A549 (cell line): Measurements from ENCODE around the gene PKP1. TPM values are rescaled to one million over a fixed set of nuclear protein-coding genes. Genes with fewer than 3 reads are reported as not detected.

ENCODE experiments used
- ATAC-seq, 2 experiments: fragments of 200-7000 bp in 1 of 2; fragments of >200 bp in 1 of 2; cut with Nextera tagmentation in 1 of 2; cut with Tn5 transposase in 1 of 2; 3 replicates each; pipeline versions ENCODE4 v1.8.0 to v1.9.1; 2018 to 2020; ENCODE audit warnings: mild to moderate bottlenecking in 1 of 2, moderate library complexity in 1 of 2
- CTCF ChIA-PET: fragments of 300-600 bp; sonication (Branson Sonifier 250); formaldehyde crosslinking; extraction: SDS; loops from one replicate; lab custom pipeline; 2021; ENCODE audit warnings: antibody characterized with exemption, inconsistent platforms; lab: Yijun Ruan, JAX
- POLR2A ChIA-PET: fragments of 350-600 bp; formaldehyde crosslinking; extraction: SDS; loops from one replicate; lab custom pipeline; 2021; ENCODE audit warnings: antibody characterized with exemption, inconsistent platforms; lab: Yijun Ruan, JAX
- DNase-seq, 2 experiments: peaks; one replicate each; pipeline versions ENCODE4 v3.0.0 to v3.0.0-alpha.2; 2011 to 2016; ENCODE audit warnings: low read depth in 1 of 2, low spot score in 1 of 2
- FAIRE-seq: peaks from 2 replicates; lab custom pipeline; 2011; peaks lifted over from hg19 to GRCh38; lab: Jason Lieb, UNC
- H3K27ac ChIP-seq, 2 experiments: fragments of >200 bp; sonication (Bioruptor Twin); formaldehyde crosslinking; 3 replicates each; pipeline ENCODE4 v1.5.1; 2016 to 2017
- H3K4me1 ChIP-seq: fragments of >200 bp; sonication (Bioruptor Twin); formaldehyde crosslinking; 3 replicates; pipeline ENCODE4 v1.6.1; 2016
- H3K4me2 ChIP-seq: fragments of >200 bp; sonication (Bioruptor Twin); formaldehyde crosslinking; 3 replicates; pipeline ENCODE4 v1.6.1; 2016
- H3K4me3 ChIP-seq: fragments of >200 bp; sonication (Bioruptor Twin); formaldehyde crosslinking; 3 replicates; pipeline ENCODE4 v1.5.1; 2016
- H3K9me3 ChIP-seq: fragments of >200 bp; sonication (Bioruptor Twin); formaldehyde crosslinking; 3 replicates; pipeline ENCODE4 v1.6.1; 2016
- BCL3 ChIP-seq: fragments of >200 bp; sonication (Bioruptor Twin); formaldehyde crosslinking; IDR thresholded peaks from 3 replicates; pipeline ENCODE4 v1.6.1; 2016
- CEBPB ChIP-seq, 2 experiments: fragments of >200 bp in 1 of 2; sonication (Bioruptor Twin) in 1 of 2; formaldehyde crosslinking in 1 of 2; IDR thresholded peaks; 2 replicates each; pipeline ENCODE4 v1.6.1; 2012 to 2016
- CTCF ChIP-seq: fragments of >200 bp; sonication (Bioruptor Twin); formaldehyde crosslinking; IDR thresholded peaks from 3 replicates; pipeline ENCODE4 v1.5.1; 2016
- EHF ChIP-seq: fragments of 250-450 bp; sonication (Bioruptor Pico); IDR thresholded peaks from 2 replicates; pipeline ENCODE4 v1.5.0; 2020; ENCODE audit warnings: mild to moderate bottlenecking
- EHMT2 ChIP-seq: fragments of 200-600 bp; sonication (generic); IDR thresholded peaks from 2 replicates; pipeline ENCODE4 v1.6.1; 2016; ENCODE audit warnings: antibody characterized with exemption, low read depth, mild to moderate bottlenecking, moderate library complexity
- FOXS1 ChIP-seq: fragments of 250-450 bp; sonication (Bioruptor Pico); IDR thresholded peaks from 2 replicates; pipeline ENCODE4 v1.5.0; 2020; ENCODE audit warnings: mild to moderate bottlenecking, moderate library complexity
- HOXB13 ChIP-seq: fragments of 250-450 bp; sonication (Bioruptor Pico); IDR thresholded peaks from 2 replicates; pipeline ENCODE4 v1.5.0; 2020; ENCODE audit warnings: low read depth, mild to moderate bottlenecking, moderate library complexity
- HOXB5 ChIP-seq: fragments of 250-450 bp; sonication (Bioruptor Pico); IDR thresholded peaks from 2 replicates; pipeline ENCODE4 v1.5.0; 2020; ENCODE audit warnings: mild to moderate bottlenecking, moderate library complexity
- JUN ChIP-seq, 2 experiments: fragments of >200 bp; sonication (Bioruptor Twin); formaldehyde crosslinking; IDR thresholded peaks; 2 replicates in 1 of 2; 3 replicates in 1 of 2; pipeline ENCODE4 v1.6.1; 2016 to 2017
- JUNB ChIP-seq: fragments of >200 bp; sonication (Bioruptor Twin); formaldehyde crosslinking; IDR thresholded peaks from 2 replicates; pipeline ENCODE4 v1.6.1; 2016
- KDM1A ChIP-seq: fragments of 200-600 bp; sonication (generic); IDR thresholded peaks from 2 replicates; pipeline ENCODE4 v1.6.1; 2016; ENCODE audit warnings: low read depth, mild to moderate bottlenecking
- MAFK ChIP-seq: fragments of 450-650 bp; IDR thresholded peaks from 2 replicates; pipeline ENCODE4 v1.6.1; 2014; ENCODE audit not compliant: partially characterized antibody
- MAX ChIP-seq: IDR thresholded peaks from 2 replicates; pipeline ENCODE4 v1.6.1; 2012
- NFE2L2 ChIP-seq: fragments of 150-350 bp; conservative IDR thresholded peaks from 2 replicates; pipeline ENCODE4 v1.6.1; 2014; ENCODE audit warnings: low read length
- NPAS2 ChIP-seq: fragments of 250-450 bp; sonication (Bioruptor Pico); IDR thresholded peaks from 2 replicates; pipeline ENCODE4 v1.8.0; 2022; ENCODE audit warnings: mild to moderate bottlenecking, moderate library complexity, borderline replicate concordance
- PBX3 ChIP-seq: IDR thresholded peaks from 2 replicates; pipeline ENCODE4 v1.6.1; 2012
- PHF8 ChIP-seq: fragments of 200-600 bp; sonication (generic); IDR thresholded peaks from 2 replicates; pipeline ENCODE4 v1.6.1; 2016; ENCODE audit warnings: low read depth, mild to moderate bottlenecking, antibody characterized with exemption, moderate library complexity, borderline replicate concordance
- RARB ChIP-seq: fragments of 250-450 bp; sonication (Bioruptor Pico); IDR thresholded peaks from 2 replicates; pipeline ENCODE4 v1.8.0; 2021; ENCODE audit warnings: mild to moderate bottlenecking, moderate library complexity
- SMC3 ChIP-seq: fragments of >200 bp; sonication (Bioruptor Twin); formaldehyde crosslinking; IDR thresholded peaks from 3 replicates; pipeline ENCODE4 v1.6.1; 2018; ENCODE audit warnings: inconsistent platforms
- TFCP2L1 ChIP-seq: fragments of 250-450 bp; sonication (Bioruptor Pico); IDR thresholded peaks from 2 replicates; pipeline ENCODE4 v1.5.0; 2021; ENCODE audit warnings: mild to moderate bottlenecking
- ZSCAN20 ChIP-seq: fragments of 250-450 bp; sonication (Bioruptor Pico); IDR thresholded peaks from 2 replicates; pipeline ENCODE4 v1.8.0; 2022; ENCODE audit warnings: mild to moderate bottlenecking, moderate library complexity
- WGBS: methylation state at CpG from one replicate; pipeline ENCODE4 v1.1.6; 2017; ENCODE audit errors: missing lambda C conversion rate; 5-methylcytosine and 5-hydroxymethylcytosine counted together
- polyA plus RNA-seq, 4 experiments: library from polyadenylated mRNA; depleted of rRNA in 3 of 4; stranded (reverse); fragments of >200 nt; fragmentation: RNase III in 1 of 4; extraction: RNeasy Plus Mini Kit Qiagen cat#74134 plus additional on column Dnase treatment in 1 of 4; gene quantifications; 2 replicates in 3 of 4; 3 replicates in 1 of 4; pipeline ENCODE4 v1.2.3, GENCODE V29; 2011 to 2017
- TF ChIP-seq, protein P1 (sequence below): fragments of 250-450 bp; sonication (Bioruptor Pico); IDR thresholded peaks from 2 replicates; pipeline ENCODE4 v1.5.0; 2021; ENCODE audit warnings: mild to moderate bottlenecking, moderate library complexity, borderline replicate concordance
- TF ChIP-seq, protein P2 (sequence below): fragments of 150-350 bp; IDR thresholded peaks from 2 replicates; pipeline ENCODE4 v1.6.1; 2014; ENCODE audit warnings: low read depth, mild to moderate bottlenecking, low read length

Gene PKP1
- polyA plus RNA-seq, 2 of the 4 experiments (the other 2 are of a cell fraction), result not detected

DNA sequence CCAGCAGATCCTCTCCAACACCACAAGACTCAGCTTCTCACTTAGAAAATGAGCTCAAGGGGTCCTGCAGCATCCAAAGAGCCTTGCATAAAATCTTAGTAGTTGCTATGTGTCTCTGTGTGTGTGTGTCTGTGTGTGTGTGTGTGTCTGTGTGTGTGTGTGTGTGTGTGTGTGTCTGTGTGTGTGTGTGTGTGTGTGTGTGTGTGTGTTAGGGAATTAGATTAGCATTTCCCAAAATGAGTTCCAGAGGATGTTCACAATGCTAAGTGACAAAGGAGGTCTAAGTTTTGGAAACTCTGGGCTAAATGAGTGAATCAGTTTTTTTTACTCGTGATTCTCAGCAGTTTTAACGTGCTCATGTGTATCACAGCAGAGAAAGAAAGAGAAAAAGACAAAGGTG is 63.7 kb downstream of the PKP1 start:
- CTCF ChIA-PET, result interaction anchor here (0.6 to 7.7 kb wide), 32 partner anchors 13 to 762 kb away, joined by 3 to 196 read pairs (median 6); no protein-coding TSS in a partner anchor
- DNase-seq (no peak), ATAC-seq (no peak), FAIRE-seq (no peak)
- peaks cover 5% of the 10 kb centered on the region; the same call in 2 of the 3 replicates for H3K9me3 ChIP-seq
- H3K4me1 ChIP-seq, result 0 out of 3 replicates have a peak, but pooled peaks cover 4% of the 10 kb centered on the region
- 11% methylated on average over 2 of the region's 2 CpGs for WGBS
- H3K4me3 ChIP-seq, result no peak overlapping the region
- no peak overlapping the region for H3K27ac ChIP-seq
- POLR2A ChIA-PET, result no interaction called here
- H3K4me2 ChIP-seq, result no peak overlapping the region
- TF ChIP-seq HOXB13 (CRISPR knock-in tag) (no peak), RARB (CRISPR knock-in tag) (no peak), JUNB (no peak), FOXS1 (no peak), CEBPB (IDR thresholded peaks at IDR 0.05) (no peak), EHF (no peak), PBX3 (no peak), JUN (IDR thresholded peaks at IDR 0.05) (no peak), HOXB5 (CRISPR knock-in tag) (no peak), ZSCAN20 (no peak), BCL3 (no peak), MAFK (no peak), EHMT2 (no peak), MAX (no peak)
- TF ChIP-seq, protein P1, sequence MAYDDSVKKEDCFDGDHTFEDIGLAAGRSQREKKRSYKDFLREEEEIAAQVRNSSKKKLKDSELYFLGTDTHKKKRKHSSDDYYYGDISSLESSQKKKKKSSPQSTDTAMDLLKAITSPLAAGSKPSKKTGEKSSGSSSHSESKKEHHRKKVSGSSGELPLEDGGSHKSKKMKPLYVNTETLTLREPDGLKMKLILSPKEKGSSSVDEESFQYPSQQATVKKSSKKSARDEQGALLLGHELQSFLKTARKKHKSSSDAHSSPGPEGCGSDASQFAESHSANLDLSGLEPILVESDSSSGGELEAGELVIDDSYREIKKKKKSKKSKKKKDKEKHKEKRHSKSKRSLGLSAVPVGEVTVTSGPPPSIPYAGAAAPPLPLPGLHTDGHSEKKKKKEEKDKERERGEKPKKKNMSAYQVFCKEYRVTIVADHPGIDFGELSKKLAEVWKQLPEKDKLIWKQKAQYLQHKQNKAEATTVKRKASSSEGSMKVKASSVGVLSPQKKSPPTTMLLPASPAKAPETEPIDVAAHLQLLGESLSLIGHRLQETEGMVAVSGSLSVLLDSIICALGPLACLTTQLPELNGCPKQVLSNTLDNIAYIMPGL, result no peak

DNA sequence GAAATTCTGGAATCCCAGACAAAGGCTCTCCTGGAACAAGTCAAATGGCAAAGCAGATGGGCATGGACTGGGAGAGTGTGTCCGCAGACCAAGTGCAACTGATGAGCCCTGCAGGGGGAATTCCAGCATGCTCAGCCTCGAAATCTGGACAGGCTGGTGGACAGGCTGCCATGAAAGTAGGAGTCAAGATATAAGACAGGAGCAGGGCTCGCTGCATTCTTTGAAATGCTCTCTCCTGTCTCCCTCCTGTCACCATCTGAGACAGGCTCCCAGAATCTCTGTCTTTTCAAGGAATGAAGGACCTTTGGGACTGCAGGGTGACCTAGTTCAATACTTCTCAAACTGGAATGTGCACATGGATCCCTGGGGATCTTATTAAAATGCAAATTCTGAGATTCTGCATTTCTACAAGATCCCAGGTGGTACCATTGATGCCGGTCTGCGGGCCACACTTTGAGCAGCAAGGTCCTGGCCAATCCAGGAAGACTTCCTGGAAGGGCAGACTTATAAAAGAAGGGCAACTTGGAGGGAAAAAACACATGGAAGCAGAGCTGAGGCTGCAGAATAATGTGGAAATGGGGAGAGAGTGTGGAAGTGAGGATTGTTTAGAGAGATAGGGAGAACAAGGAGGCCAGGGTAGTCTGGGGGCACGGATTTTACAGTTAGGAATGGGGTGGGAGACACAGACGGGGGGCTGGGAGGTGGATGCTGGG is 64.3 kb downstream of the PKP1 start:
- 0 out of 3 replicates have a peak, but pooled peaks cover 4% of the 10 kb centered on the region for H3K4me1 ChIP-seq
- no peak overlapping the region for H3K4me3 ChIP-seq
- no peak for ATAC-seq
- no peak overlapping the region for H3K27ac ChIP-seq
- FAIRE-seq, result no peak
- no peak overlapping the region for H3K4me2 ChIP-seq
- 26% methylated on average over 7 of the region's 7 CpGs for WGBS
- no peak for TF ChIP-seq TFCP2L1
- TF ChIP-seq NFE2L2, result no peak
- TF ChIP-seq NPAS2 (CRISPR knock-in tag), result no peak
- TF ChIP-seq, protein P2, sequence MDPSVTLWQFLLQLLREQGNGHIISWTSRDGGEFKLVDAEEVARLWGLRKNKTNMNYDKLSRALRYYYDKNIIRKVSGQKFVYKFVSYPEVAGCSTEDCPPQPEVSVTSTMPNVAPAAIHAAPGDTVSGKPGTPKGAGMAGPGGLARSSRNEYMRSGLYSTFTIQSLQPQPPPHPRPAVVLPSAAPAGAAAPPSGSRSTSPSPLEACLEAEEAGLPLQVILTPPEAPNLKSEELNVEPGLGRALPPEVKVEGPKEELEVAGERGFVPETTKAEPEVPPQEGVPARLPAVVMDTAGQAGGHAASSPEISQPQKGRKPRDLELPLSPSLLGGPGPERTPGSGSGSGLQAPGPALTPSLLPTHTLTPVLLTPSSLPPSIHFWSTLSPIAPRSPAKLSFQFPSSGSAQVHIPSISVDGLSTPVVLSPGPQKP, result no peak
- TF ChIP-seq SMC3, result no peak
- no peak for TF ChIP-seq EHMT2
- TF ChIP-seq KDM1A, result no peak
- TF ChIP-seq PHF8, result no peak
- no peak for TF ChIP-seq CTCF
- ChIA-PET CTCF (interaction anchor here (0.6 to 7.7 kb wide), 40 partner anchors 13 to 762 kb away, joined by 3 to 196 read pairs (median 5); no protein-coding TSS in a partner anchor), POLR2A (no interaction called here)
- peaks cover 2% of the 10 kb centered on the region; the same call in 1 of the 3 replicates for H3K9me3 ChIP-seq
- DNase-seq, result no peak
